HG03354 (cell line): ENCODE data around the gene BMP4.

Experiments
- ATAC-seq: cut with Tn5 transposase; IDR thresholded peaks from one replicate; pipeline ENCODE4 v1.9.1; 2021; ENCODE audit warnings: mild to moderate bottlenecking; ENCODE audit not compliant: unreplicated experiment, poor library complexity, severe bottlenecking

The BMP4 gene

DNA sequence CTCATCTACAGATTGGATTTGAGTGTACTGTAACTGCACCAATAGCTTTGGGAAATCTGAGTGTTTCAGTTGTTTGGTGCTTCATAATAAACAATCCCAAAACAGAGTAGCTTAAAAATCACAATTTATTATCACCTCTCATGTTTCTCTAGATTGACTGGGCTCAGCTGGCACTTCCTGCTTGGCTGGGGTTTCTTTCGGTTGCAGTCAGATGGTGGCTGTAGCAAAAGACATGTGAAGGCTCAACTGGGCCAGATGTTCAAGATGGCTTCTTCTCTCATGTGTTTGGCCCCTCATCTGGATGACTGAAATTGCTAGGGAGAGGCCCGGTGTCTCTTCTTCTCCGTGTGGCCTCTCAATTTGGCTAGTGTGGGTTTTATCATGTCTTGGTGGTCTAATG is 12.1 kb upstream of the BMP4 start:
- ATAC-seq: no peak

DNA sequence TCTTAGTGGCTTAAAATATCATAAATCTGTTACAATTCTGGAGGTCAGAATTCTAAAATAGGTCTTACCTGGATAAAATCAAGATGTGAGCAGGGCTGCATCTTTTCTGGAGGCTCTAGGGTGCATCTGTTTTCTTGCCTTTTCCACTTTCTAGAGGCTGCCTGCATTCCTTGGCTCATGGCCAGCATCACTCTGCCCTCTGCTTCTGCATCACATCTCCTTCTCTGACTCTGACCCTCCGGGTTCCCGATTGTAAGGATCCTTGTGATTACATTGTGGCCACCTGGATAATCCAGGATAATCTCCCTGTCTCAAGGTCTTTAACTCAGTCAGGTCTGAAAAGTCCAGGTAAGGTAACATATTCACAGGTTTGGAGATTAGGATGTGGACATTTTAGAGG is 11.0 kb upstream of the BMP4 start:
- ATAC-seq: no peak

DNA sequence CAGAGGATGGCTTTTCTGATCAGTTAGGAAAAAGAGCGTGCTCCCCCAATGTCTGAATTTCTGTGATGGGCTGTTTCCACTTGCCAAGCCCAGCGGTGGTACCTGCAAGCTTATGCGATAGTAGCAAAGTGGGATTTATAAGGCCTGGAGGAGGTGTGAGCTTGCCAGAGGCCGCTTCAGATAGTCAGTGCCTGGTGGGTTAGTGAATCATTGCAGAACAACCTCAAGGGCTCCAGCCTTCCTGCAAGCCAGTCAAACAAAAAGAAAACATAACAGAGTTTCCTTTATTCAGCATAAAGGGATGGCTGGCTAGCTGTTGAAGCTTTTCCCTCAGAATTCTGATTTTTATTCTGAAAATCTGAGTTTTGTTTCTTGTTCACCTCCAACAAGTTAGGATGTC is 7.6 kb upstream of the BMP4 start:
- no peak for ATAC-seq

DNA sequence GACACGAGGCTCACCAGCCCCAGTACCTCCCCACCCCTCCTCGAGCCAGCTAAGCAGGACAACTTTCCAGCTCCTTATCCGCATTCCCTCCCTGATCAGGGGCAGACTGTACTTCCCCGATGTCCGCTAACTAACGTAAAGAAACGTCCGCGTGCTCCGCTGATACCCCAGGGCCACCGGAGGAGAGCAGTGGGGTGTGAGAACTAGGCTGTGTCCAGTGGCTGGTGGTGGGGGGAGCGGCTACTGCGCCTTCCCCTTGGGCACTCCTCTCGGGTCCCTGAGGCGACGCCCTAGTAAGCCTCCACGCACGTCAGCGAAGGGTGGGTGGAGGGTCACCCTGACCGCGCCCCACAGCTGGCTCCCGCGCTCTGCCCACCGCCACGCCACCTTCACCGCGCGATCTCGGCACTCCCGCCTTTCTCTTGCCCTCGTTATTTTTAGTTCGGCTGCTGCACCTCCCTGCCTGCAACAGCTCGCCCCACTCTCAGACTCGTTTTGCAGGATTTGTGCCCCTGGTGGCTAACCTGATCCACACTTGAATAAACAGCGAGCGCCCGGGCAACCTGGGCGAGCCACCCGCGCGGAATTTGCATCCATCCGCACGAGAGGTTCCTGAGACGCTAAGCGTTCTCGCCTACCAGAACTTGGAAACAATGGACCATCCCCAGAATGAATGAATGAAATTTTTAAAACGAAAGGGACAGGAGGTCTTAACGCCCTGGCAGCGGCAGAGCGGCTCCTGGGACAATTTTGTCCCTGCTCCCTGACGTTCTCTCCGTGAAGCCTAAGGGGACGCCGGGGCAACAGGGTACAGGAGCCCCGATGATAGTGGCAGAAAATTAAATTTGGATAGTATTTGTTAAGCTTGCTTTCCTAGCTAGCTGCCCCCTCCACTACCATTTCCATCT is 6.9 kb upstream of the BMP4 start:
- peak; percentile 50 for ATAC-seq

DNA sequence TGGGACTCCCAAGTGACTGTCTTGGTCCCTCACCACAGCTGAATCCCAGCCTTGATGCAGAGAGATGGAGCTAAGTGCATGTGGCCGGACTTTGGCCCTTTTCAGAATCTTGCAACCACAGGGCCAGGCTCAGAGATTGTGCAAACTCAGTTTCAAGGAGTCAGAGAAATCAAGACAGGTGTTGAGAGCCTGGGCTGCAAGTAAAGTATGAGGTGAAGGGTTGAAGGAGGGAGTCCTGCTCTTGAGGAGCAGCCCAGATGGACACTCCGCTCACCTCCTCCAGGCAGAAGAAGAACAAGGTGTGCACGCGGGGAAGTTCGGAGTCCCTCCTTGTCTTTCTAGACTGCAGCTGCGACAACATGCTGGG is 6.3 kb upstream of the BMP4 start:
- no peak for ATAC-seq

DNA sequence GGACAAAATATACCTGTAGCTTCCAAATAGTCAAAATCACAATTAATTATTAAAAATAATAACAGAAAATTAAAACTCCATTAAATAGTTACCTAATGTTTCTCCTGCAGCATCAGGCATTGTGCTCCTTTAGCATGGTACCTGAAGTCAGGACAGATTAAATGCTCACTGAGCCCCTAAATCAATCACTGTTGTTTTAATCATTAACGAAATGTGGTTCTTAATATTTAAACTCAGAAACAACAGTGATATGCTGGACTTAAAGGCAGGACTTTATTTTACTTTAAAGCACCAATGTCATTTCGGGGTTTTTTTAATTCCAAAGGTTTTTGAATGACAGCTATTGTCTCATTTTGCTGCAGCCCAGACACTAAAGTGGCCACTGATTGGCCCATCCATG is 2.0 kb upstream of the BMP4 start:
- no peak for ATAC-seq

DNA sequence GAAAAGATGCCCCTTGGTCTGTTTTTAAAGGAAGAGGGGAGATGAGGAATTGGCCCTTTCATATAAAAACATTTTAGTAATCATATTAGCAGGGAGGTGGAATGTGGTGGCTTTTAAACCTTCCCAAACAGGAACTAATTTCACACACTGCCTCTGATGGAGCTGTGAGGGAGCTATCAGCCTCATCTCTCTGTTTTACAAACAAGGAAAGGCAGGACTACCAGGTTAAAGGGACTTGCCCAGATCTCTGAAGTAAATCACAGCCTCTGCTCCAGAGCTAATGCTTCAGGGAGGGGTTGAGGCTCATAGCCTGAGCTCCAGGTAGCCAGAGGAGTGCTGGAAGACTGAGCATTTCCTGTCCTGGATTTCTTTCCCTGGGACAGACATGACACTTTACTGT is 1.1 kb upstream of the BMP4 start:
- ATAC-seq: no peak

DNA sequence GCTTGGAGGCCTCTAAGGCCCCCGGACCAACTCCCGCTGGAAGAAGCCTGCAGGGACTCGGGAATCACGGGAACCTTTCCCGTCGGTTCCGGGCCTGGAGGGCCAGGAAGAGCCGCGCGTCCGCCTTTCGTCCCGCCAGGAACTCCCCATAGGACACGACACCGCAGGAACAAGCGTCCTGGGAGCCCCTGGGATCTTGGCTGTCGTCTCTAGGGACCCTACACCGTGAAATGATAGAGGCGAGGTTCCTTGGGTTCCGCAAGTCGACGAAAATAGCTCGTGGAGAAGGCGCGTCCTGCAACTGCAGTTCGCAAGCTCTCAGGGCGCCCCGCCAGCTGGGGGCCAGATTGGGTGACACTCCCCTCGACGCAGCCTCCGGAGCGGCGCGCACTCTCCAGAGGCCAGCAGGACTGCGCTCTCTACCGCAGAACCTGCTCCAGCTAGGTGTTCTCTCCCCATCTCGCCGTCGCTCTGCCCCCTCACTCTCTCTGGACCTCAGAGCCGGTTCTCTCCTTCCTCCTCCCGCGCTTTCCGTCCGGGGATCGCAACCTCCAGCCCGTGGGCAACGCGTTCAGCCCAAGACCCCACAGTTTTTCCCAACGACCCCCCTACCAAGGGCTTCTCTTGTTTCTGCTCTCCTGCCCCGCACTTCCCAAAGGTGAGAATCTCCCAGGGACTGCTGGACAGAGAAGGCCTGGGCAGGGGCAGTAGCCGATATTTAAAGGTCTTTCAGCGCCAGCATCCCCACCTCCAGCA is 776 bp downstream of the BMP4 start:
- ATAC-seq: no peak

DNA sequence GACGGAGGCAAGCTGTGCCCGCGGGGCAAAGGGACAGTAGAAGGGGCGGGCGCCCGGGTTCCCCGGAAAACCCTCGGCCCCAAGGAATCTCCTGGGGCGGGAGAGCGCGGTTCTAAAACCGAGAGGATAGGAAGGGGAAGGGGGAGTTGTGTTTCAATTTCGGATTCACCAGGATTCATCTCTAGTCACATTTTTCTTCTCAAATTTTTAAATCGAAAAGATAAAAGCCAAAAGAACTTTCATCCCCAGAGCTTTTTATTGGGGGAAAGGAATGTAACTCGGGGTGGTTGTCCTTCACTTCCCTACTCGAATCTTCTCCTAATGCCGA is 1.4 kb downstream of the BMP4 start:
- no peak for ATAC-seq

DNA sequence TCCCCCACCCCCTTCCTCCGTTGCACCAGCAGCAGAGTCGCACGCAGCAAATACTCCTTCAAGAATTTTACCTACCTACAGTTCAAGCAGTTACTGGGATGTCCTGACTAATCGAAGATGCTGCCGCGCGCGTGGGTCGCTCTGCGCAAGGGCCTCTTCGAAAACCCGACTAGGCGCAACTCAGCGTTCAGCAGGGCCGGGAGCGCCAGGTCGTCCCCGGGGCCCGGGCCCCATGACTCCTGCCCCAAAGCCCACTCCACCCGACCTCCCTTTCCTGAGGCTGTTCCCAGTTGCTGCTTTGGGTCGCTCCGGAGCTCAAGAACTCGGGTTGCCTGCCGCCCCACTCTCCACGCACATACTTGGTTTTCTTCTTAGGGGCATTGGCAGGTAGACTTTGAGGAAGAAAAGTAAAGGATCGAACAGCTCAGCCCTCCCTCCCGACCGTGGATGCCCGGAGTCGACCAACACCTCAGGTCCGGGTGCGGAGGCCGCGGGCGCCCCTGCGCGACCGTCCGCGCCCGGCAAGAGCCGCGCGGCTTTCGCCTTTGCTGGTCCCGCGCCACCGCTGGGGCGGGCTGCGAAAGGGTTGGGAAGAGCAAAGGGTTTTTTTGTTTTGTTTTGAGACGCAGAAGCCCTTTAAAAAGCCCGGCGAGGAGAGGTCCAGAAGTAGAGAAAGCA is 1.9 kb downstream of the BMP4 start:
- ATAC-seq: no peak

DNA sequence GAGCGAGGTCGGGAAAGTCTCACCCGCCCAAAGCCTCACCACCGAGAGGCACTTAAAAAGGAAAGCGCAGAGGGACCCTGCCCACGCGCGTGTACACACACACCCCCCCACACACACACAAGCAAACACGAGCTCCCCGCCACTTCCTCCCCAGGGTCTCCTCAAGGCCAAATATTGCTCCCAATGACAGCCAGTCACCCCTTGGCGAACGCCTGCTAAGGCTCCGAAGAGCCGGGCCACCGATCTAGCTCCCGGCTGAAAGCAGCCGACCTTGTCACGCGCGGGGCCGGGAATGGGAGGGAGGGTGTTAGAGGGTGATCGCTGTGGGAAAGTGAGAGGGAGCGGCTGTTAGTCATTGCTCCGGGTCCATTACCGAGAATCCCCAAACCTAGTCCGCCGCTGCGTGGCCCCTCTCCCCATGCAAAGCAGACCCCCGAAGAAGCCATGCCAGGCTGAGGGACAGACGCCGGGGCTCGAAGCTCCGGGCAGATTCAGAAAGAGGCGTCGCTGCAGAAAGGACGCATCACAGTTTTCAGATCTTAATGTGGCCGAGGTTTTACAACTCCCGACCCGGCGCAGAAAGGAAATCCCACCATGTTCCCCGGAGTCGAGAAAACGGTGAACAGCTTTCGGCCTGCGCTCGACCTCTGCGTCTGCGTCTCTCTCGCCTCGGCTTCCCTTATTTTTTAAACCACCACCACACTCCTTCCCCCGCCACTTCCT is 2.6 kb downstream of the BMP4 start:
- ATAC-seq: no peak

DNA sequence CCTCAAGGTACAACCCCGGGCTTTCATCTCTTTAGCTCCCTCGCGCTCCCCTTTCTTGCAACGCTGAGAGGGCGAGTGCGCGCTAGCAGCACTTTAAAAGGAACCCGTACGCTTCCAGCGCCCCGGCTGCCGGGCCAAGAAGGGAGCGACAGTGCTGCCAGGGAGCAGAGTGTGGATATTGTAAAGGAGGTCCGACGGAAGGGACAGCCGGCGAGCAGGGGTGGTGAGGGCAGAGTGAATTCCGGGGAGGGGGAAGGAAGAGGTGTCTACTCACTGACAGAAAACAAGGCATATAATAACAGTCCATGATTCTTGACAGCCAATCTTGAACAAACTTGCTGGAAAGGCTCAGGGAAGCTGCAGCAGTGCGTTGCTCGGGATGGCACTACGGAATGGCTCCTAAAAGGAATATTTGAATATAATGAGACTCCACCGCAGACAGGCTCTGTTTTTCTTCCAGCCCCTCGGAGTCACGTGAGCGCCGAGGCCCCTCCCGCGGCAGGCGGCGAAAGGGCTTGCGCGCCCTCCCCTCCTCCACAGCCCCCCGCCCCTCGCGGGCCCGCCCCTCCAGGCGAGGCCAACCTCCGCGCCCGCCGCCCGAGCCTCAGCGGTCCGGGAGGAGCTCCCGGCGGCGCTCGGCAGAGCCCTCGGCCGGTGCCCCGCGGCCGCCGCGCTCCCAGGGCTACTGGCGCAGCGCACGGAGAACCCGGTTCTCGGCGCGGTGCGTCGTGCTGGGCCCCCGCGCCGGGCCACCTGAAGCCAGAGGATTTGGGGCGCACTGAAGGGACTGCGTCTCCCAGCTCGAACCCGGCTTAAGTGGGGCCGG is 3.4 kb downstream of the BMP4 start:
- ATAC-seq: no peak

DNA sequence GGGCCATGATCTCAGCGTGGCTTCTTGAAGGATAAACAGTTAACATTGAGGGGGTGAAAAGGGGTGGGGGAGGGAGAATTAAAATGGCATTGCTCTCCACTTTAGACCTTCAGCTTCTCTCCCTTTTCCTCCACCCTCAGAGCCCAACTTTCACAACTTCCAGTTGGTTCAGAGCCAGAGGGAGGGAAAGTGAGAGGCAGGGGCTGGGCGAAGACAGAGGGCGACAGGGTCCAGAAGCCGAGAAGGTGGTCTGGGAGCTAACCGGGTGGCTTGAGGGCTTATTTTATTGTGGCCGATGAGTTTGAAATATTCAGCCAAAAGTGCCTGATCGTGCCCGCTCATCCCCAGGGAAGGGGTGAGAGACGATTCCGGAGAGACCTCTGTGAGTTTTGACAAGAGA is 4.1 kb downstream of the BMP4 start:
- no peak for ATAC-seq

DNA sequence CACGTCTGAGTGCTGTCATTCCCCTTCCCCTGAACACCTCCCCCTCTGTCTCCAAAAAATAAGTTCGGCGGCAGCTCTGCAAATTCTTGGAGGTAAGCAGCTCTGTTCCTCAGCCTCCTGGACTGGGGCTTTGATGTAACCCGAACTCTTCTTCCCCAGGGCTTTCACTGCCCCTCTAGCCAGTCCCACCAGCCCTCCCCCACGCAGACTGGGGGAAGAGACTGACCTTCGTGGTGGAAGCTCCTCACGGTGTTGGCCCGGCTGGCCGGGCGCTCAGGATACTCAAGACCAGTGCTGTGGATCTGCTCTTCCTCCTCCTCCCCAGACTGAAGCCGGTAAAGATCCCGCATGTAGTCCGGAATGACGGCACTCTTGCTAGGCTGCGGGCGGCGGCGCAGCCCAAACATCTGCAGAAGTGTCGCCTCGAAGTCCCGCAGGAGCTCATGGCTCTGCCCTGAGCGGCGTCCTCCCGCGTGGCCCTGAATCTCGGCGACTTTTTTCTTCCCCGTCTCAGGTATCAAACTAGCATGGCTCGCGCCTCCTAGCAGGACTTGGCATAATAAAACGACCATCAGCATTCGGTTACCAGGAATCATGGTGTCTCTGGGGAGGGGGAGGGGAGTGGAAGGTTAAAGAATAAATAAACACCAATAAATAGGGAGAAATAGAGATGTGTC is 4.9 kb downstream of the BMP4 start:
- no peak for ATAC-seq

DNA sequence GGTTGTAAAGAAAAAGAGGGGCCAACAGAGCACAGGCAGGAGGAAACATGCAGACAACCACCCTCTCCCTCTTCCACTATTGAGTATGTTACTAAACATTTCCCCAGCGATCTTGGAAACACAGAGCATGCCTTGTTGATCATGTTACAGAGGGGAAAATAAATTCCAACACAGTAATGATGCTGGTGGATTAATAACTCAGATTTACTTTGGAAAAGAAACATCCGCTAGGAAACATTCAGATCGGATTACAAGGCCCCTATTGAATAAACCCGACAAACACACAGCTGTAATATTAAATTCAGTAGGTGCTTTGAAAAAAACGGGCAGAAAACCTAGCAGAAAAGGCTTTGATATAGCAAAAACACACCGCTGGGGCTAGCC is 5.4 kb downstream of the BMP4 start:
- ATAC-seq: no peak

DNA sequence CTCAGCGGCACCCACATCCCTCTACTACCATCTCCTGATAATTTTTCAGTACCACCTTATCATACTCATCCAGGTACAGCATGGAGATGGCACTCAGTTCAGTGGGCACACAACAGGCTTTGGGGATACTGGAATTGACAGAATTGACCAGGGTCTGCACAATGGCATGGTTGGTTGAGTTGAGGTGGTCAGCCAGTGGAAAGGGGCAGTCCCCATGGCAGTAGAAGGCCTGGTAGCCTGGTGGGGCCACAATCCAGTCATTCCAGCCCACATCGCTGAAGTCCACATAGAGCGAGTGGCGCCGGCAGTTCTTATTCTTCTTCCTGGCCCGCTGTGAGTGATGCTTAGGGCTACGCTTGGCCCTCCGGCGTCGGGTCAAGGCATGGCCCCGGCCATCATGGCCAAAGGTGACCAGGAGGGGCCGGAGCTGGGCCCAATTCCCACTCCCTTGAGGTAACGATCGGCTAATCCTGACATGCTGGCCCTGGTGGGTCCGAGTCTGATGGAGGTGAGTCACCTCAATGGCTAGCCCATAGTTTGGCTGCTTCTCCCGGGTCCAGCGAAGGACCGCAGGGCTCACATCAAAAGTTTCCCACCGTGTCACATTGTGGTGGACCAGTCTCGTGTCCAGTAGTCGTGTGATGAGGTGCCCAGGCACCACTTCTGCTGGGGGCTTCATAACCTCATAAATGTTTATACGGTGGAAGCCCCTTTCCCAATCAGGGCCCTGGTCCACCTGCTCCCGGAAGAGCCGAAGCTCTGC is 6.4 kb downstream of the BMP4 start:
- no peak for ATAC-seq

DNA sequence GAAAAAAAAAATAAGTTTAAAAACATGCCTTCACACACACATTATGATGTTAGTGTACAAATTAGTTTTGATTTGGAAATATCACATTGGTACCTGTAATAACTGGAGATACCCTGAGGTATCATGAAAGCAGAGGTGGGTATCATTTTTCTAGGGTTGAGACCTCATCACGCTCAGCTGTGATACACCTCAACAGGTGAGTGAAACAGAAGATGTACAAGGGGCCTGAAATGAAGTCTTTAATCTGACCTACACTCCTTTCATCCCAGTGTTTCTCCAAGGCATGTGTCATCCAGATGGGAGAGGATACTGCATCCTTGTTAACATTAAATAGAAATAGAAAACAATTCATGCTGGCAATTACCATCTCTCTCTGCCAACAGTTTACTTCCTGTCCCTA is 7.4 kb downstream of the BMP4 start:
- no peak for ATAC-seq

DNA sequence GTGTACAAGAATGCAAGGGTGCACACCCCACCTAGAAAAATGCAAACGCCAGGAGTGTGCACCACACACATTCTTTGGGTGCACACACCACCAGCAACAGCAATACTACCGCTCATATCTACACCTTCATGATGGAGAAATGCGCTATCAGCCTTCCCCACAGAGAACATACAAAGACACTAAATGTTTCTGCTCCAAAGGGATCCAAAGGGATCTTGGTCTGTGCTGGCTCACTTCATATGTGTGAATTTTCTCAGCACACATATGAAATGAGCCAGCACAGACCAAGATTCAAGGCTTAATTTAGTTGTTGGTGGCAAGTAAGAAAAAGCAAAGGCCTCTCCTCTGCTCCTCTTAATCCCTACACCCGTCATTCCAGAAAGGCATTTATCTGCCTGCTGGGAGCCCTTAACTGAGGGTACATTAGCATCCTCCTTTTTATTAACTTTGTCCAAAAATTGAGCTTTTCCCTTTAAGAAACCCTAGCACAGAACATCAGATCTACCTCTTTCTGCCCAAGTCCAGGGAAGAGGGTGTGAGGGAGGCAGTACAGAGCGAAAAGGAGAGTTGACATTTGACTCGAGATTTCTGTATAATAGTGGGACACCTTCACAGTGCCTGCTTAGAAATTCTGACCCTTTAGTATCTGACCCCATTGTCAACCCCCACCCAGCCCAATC is 8.3 kb downstream of the BMP4 start:
- no peak for ATAC-seq
